T follicular helper cell (primary cell): Measurements from ENCODE around the gene TAF6L.
"Not testable (repeated sequence)": the region's sequence is repeated elsewhere in the genome, so short reads cannot be mapped to it uniquely, and the experiment has no call there.

Experiments used
- DNase-seq: peaks from one replicate; pipeline ENCODE4 v3.0.0-alpha.2; 2020; ENCODE audit warnings: low read depth

The TAF6L gene

GRCh38 chr11:62805961-62806441 is 34.8 kb downstream of the TAF6L start:
- DNase-seq: no peak

- no peak for DNase-seq
Observed at GRCh38 chr11:62806611-62807121, 35.5 kb downstream of the TAF6L start.

- DNase-seq: no peak
Observed at GRCh38 chr11:62810748-62811147, 39.6 kb downstream of the TAF6L start.

DNA sequence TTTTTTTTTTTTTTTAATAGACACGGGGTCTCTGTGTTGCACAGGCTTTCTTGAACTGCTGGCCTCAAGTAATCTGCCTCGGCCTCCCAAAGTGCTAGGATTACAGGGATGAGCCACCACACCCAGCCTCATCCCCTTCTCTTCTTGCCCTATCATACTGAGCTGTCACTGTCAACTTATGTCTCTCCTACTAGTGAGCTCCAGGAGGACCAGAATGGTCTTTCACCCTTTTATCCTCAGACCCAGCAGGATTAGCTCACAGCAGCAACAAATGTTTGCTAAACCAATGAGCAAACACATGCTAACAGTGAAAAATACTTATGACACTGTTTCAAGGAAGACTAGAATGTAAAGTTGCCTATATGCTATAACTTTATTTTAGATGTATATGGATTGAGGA is 40.5 kb downstream of the TAF6L start:
- DNase-seq: no peak

DNA sequence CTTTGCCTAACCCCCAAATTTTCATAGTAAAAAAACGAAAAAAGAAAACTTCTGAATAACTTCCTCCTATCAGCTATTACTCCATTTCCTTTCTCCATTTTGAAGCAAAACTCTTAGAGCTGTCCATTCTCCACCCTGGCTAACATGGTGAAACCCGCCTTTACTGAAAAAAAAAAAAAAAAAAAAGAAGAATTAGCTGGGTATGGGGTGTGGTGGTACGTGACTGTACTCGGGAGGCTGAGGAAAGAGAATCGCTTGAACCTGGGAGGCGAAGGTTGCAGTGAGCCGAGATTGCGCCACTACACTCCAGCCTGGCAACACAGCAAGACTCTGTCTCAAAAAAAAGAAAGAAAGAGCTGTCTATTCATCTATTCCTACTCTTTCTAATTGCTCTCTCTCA is 45.4 kb downstream of the TAF6L start:
- DNase-seq: no peak

DNA sequence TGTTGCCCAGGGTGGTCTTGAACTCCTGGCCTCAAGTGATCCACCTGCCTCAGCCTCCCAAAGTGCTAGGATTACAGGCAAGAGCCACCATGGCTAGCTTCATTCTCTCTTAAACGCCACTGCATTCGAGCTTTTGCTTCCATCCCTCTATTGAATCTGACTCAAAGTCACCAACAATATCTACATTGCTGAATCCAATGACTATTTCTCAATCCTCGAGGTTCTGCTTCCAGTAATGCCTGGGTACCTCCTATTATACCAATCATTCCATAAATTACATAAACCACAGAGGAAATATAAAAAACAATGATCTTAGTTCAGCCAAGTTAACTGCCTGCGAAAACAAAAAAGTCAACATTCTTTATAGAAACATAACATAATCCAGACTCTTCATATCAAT is 45.9 kb downstream of the TAF6L start:
- DNase-seq: no peak

DNA sequence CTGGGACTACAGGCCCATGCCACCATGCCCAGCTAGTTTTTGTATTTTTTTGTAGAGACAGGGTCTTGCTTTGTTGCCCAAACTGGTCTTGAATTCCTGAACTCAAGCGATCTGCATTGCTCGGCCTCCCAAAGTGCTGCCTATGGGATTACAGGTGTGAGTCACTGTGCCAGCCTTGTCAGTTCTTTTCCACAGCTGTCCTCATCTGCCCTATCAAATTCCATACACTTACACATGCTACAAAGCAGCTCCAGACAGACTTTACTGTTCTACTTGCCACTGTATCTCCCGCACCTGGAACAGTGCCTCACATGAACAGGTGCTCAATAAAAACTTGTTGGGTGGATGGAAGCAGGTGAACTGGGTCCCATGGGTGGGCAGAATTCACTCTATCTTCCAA is 52.5 kb downstream of the TAF6L start:
- no peak for DNase-seq

GRCh38 chr11:62828130-62828529 is 56.9 kb downstream of the TAF6L start:
- DNase-seq: not testable (repeated sequence)

DNA sequence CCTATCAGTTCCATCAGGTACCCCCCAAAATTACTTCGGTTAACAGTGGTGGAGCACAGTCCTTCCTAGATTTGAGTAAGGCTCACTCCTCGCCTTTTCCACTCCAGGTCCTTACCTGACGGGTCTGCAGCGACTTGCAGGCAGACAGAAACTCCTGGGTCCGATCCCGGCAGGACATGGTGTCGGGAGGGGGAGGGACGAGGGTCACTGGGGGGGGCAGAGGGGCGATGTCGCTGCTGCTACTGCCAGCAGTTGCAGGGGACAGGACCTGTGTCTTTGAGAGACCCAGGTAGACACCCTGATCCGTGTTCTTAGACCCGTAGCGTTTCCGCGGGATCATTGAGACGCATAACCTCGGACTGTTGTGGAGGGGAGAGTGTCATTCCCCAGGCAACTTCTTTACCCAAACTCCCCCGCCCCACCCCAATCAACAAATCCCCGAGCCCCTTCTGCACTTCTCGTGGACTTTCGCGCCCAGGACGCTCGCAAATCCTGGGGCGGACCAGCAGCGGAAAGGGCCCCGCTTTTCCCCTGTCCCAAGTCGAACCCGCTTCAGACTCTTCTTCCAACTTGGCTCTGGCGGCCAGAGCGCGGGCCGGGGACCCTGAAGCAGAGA is 59.8 kb downstream of the TAF6L start:
- no peak for DNase-seq

GRCh38 chr11:62831520-62832335 is 60.5 kb downstream of the TAF6L start, which contains the start of gene STX5:
STX5 (minus strand) TSS chr11:62832051; CDS start chr11:62831243, 808 bp downstream.
- peak; percentile 99 for DNase-seq

GRCh38 chr11:62832336-62833234 is 61.4 kb downstream of the TAF6L start, which contains the start of gene TEX54:
TEX54 (minus strand) TSS chr11:62832841.
- no peak for DNase-seq

DNA sequence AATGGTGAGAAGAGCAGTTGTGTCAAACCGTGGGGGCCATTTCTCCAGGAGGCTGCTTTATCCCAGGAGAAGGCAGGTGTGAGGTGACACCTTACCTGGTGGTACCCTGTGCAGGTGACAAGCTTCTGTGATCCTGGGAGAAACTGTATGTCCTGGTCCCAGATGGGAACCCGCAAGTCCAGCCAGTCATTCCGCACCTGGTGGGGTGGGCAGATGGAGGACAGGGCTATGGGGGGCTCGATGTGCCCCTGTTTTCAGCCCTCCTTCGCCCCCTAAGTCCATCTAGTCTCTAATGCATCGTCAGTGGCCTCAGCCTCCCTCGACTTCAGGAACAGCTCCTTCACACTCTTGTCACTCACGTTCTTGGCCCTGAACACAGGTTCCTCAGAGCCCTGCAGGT is 64.1 kb downstream of the TAF6L start:
- DNase-seq: no peak
